ENCODE results near the gene CDC42BPG.

The CDC42BPG gene

DNA sequence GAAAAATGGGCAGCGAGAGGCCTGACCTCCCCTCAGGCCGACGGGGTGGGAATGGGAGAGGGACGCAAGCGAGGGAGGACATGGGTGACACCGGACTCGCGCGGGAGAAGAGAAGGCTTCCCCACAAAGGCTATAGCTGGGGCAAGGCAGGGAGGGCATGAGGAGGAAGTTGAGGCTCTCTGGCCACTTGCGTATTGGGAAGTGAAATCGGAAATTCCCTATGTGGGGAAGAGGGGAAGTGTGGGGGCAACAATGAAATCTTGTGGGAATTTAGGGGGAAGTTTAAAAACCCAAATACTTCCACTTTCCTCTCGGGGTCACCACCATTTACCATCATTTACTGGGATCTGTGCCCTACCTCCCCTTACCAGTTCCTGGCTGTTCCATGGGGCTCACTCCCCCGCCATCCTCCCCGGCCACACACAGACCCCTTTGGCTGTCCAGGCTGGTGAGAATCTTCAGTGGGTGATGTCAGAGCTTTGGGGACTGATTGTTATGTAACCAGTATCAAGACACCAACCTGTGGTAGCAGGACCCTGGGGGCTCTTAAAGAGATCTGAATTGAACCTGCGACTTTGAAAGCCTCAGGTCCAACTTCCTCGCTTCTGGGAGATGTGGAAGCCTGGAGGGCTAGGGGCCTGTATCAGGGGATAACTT lies 34.9 kb upstream of the CDC42BPG start:
- TF ChIP-seq EZH2phosphoT487 (IDR thresholded peaks at IDR 0.05; ENCODE audit: borderline replicate concordance): no peak
- no peak for TF ChIP-seq CTCF (conservative IDR thresholded peaks at IDR 0.05; ENCODE audit: low read length)
- Histone ChIP-seq H3K9ac (ENCODE audit: low read depth, low read length, poor library complexity, severe bottlenecking) (peak overlapping the region; percentile 96), H3K4me1 (ENCODE audit: insufficient read depth, low read length, poor library complexity, severe bottlenecking) (peaks cover 44% of the 10 kb centered on the region), H3K27me3 (ENCODE audit: insufficient read depth, low read length, poor library complexity, severe bottlenecking) (no peaks in the 10 kb centered on the region), H3K9me2 (replicated peaks; ENCODE audit: low read depth, low read length) (no peaks in the 10 kb centered on the region), H3F3A (ENCODE audit: low read depth) (0 out of 2 replicates have a peak, but pooled peaks cover 3% of the 10 kb centered on the region), H3K4me2 (ENCODE audit: low read depth, low read length, poor library complexity, severe bottlenecking) (peak overlapping the region; percentile 99), H4K20me1 (ENCODE audit: insufficient read depth, low read length, poor library complexity, severe bottlenecking) (peaks cover 20% of the 10 kb centered on the region), H3K4me3 (ENCODE audit: low read length, poor library complexity, severe bottlenecking) (peak overlapping the region; percentile 100), H2AFZ (ENCODE audit: low read length) (peak overlapping the region; percentile 80), H3K9me3 (ENCODE audit: insufficient read depth, low read depth, low read length) (no peaks in the 10 kb centered on the region), H3K79me2 (ENCODE audit: insufficient read depth, low read length) (peaks cover 47% of the 10 kb centered on the region), H3K36me3 (ENCODE audit: insufficient read depth, low read length) (no peaks in the 10 kb centered on the region)

DNA sequence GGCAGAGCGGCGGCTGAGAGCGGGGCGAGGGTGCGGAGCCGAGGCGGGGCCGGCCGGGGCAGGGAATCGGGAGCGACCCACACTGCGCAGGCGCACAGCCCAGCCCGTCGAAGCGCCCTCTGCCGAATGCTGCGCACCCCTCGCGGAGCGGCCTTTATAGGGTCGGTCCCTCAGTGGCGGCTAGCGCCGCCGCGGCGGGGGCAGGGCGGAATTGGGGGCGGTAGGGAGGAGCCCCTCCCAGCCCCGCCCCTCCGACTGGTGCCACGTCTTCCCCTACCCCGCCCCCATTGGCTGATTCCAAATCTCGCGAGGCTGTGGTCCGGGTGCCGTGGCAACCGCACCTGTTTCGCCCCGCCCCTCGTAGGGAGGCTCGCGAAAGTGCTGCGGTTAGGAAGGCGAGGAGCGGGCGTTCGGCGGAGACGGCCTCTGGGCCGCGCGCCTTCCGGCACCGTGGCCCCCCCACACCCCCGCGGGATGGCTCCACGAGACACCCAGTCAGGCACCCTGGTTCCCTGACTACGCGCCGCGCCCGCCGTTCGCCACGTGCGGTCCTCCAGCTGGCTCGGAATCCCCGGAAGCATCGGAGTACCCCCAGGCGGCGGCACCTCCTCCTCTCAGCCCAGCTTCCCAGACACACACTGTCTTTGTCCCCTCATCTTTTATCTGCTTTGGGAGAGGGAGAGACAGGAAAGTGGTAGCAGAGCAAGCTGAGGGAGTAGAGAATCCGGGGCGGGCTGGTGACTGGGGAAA lies 34.2 kb upstream of the CDC42BPG start, which contains the start of gene EHD1:
Gene EHD1, minus strand, starts transcription at position 128 of the 750 bp plus-strand sequence. CDS start 157 bp downstream, outside the sequence.
- Histone ChIP-seq H3F3A (ENCODE audit: low read depth) (0 out of 2 replicates have a peak, but pooled peaks cover 3% of the 10 kb centered on the region), H3K4me1 (ENCODE audit: insufficient read depth, low read length, poor library complexity, severe bottlenecking) (peaks cover 44% of the 10 kb centered on the region), H3K36me3 (ENCODE audit: insufficient read depth, low read length) (no peaks in the 10 kb centered on the region), H3K27me3 (ENCODE audit: insufficient read depth, low read length, poor library complexity, severe bottlenecking) (no peaks in the 10 kb centered on the region), H3K79me2 (ENCODE audit: insufficient read depth, low read length) (peaks cover 50% of the 10 kb centered on the region), H3K9ac (ENCODE audit: low read depth, low read length, poor library complexity, severe bottlenecking) (peak within 1 kb of the TSS; percentile 96), H3K4me2 (ENCODE audit: low read depth, low read length, poor library complexity, severe bottlenecking) (peak within 1 kb of the TSS; percentile 99), H3K9me3 (ENCODE audit: insufficient read depth, low read depth, low read length) (no peaks in the 10 kb centered on the region), H3K4me3 (ENCODE audit: low read length, poor library complexity, severe bottlenecking) (peak within 1 kb of the TSS; percentile 100), H4K20me1 (ENCODE audit: insufficient read depth, low read length, poor library complexity, severe bottlenecking) (peaks cover 20% of the 10 kb centered on the region), H3K9me2 (replicated peaks; ENCODE audit: low read depth, low read length) (no peaks in the 10 kb centered on the region), H2AFZ (ENCODE audit: low read length) (peak within 1 kb of the TSS; percentile 80)
- TF ChIP-seq EZH2phosphoT487 (IDR thresholded peaks at IDR 0.05; ENCODE audit: borderline replicate concordance): no peak
- peak; percentile 61 for TF ChIP-seq CTCF (conservative IDR thresholded peaks at IDR 0.05; ENCODE audit: low read length)

GRCh38 chr11:64878223-64878493 lies 33.7 kb upstream of the CDC42BPG start:
- peak overlapping the region; percentile 80 for H2AFZ ChIP-seq (ENCODE audit: low read length)
- peaks cover 3% of the 10 kb centered on the region; the same call in 1 of the 2 replicates for H3K36me3 ChIP-seq (ENCODE audit: insufficient read depth, low read length)
- no peaks in the 10 kb centered on the region for H3K27me3 ChIP-seq (ENCODE audit: insufficient read depth, low read length, poor library complexity, severe bottlenecking)
- peak overlapping the region; percentile 84 for H3K9ac ChIP-seq (ENCODE audit: low read depth, low read length, poor library complexity, severe bottlenecking)
- peak overlapping the region; percentile 93 for H3K4me2 ChIP-seq (ENCODE audit: low read depth, low read length, poor library complexity, severe bottlenecking)
- peaks cover 47% of the 10 kb centered on the region for H3K4me1 ChIP-seq (ENCODE audit: insufficient read depth, low read length, poor library complexity, severe bottlenecking)
- H4K20me1 ChIP-seq (ENCODE audit: insufficient read depth, low read length, poor library complexity, severe bottlenecking): peaks cover 20% of the 10 kb centered on the region
- H3K9me3 ChIP-seq (ENCODE audit: insufficient read depth, low read depth, low read length): no peaks in the 10 kb centered on the region
- TF ChIP-seq EZH2phosphoT487 (IDR thresholded peaks at IDR 0.05; ENCODE audit: borderline replicate concordance) (no peak), CTCF (conservative IDR thresholded peaks at IDR 0.05; ENCODE audit: low read length) (no peak)
- peaks cover 53% of the 10 kb centered on the region for H3K79me2 ChIP-seq (ENCODE audit: insufficient read depth, low read length)
- 0 out of 2 replicates have a peak, but pooled peaks cover 3% of the 10 kb centered on the region for H3F3A ChIP-seq (ENCODE audit: low read depth)
- no peaks in the 10 kb centered on the region for H3K9me2 ChIP-seq (replicated peaks; ENCODE audit: low read depth, low read length)
- peak overlapping the region; percentile 87 for H3K4me3 ChIP-seq (ENCODE audit: low read length, poor library complexity, severe bottlenecking)
